ENCODE results near the gene LGALS12.

DNA sequence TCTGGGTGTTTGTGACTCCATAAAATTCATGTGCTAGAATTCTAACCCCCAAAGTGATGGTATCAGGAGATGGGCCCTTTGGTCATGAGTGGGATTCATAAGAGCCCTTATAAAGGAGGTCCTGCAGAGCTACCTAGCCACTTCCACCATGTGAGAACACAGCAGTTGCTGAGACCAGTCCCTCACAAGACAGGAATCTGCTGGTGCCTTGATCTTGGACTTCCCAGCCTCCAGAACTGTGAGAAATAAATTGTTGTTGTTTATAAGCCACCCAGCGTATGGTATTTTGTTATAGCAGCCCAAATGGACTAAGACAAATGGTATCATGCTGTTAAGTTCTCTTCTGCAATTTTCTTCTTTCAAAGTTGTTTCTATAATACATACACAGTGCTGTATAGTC, 13.4 kb upstream of the LGALS12 start:
- TF ChIP-seq USF2 (IDR thresholded peaks at IDR 0.05; ENCODE audit: borderline replicate concordance, low read depth, low read length), result no peak
- TF ChIP-seq, protein P1, sequence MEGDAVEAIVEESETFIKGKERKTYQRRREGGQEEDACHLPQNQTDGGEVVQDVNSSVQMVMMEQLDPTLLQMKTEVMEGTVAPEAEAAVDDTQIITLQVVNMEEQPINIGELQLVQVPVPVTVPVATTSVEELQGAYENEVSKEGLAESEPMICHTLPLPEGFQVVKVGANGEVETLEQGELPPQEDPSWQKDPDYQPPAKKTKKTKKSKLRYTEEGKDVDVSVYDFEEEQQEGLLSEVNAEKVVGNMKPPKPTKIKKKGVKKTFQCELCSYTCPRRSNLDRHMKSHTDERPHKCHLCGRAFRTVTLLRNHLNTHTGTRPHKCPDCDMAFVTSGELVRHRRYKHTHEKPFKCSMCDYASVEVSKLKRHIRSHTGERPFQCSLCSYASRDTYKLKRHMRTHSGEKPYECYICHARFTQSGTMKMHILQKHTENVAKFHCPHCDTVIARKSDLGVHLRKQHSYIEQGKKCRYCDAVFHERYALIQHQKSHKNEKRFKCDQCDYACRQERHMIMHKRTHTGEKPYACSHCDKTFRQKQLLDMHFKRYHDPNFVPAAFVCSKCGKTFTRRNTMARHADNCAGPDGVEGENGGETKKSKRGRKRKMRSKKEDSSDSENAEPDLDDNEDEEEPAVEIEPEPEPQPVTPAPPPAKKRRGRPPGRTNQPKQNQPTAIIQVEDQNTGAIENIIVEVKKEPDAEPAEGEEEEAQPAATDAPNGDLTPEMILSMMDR (IDR thresholded peaks at IDR 0.05 in 2 of 3, conservative IDR thresholded peaks at IDR 0.05 in 1 of 3; ENCODE audit: control insufficient read depth in 2 of 3, extremely low read depth in 1 of 3, insufficient read depth in 1 of 3, low read depth in 3 of 3, low read length in 3 of 3), result no peak
- TF ChIP-seq GABPA (IDR thresholded peaks at IDR 0.05; ENCODE audit: low read depth), result no peak
- no peak for TF ChIP-seq HDAC6 (IDR thresholded peaks at IDR 0.05; ENCODE audit: unreplicated experiment)
- TF ChIP-seq ZNF274 (IDR thresholded peaks at IDR 0.05; ENCODE audit: insufficient read depth, insufficient read length), result no peak
- TF ChIP-seq POLR2A (IDR thresholded peaks at IDR 0.05; ENCODE audit: low read depth, low read length), result no peak
- TF ChIP-seq, protein P2, sequence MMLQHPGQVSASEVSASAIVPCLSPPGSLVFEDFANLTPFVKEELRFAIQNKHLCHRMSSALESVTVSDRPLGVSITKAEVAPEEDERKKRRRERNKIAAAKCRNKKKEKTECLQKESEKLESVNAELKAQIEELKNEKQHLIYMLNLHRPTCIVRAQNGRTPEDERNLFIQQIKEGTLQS (IDR thresholded peaks at IDR 0.05; ENCODE audit: borderline replicate concordance, extremely low read depth, low read depth, low read length), result no peak
- TF ChIP-seq, protein P3, sequence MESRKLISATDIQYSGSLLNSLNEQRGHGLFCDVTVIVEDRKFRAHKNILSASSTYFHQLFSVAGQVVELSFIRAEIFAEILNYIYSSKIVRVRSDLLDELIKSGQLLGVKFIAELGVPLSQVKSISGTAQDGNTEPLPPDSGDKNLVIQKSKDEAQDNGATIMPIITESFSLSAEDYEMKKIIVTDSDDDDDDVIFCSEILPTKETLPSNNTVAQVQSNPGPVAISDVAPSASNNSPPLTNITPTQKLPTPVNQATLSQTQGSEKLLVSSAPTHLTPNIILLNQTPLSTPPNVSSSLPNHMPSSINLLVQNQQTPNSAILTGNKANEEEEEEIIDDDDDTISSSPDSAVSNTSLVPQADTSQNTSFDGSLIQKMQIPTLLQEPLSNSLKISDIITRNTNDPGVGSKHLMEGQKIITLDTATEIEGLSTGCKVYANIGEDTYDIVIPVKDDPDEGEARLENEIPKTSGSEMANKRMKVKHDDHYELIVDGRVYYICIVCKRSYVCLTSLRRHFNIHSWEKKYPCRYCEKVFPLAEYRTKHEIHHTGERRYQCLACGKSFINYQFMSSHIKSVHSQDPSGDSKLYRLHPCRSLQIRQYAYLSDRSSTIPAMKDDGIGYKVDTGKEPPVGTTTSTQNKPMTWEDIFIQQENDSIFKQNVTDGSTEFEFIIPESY (IDR thresholded peaks at IDR 0.05), result no peak
- no peak for TF ChIP-seq SP1 (IDR thresholded peaks at IDR 0.05; ENCODE audit: low read depth, low read length)
- no peak for TF ChIP-seq SIN3A (IDR thresholded peaks at IDR 0.05; ENCODE audit: low read depth, low read length)
- TF ChIP-seq RB1 (IDR thresholded peaks at IDR 0.05; ENCODE audit: borderline replicate concordance), result no peak

Measured in GM12878 (cell line).